HepG2 (cell line): Measurements from ENCODE around the gene CXCL17. TPM values are rescaled to one million over a fixed set of nuclear protein-coding genes. Genes with fewer than 3 reads are reported as not detected.
A peak's percentile ranks its signal among the peaks of the same experiment; 100 is the strongest.

Experiments
- ATAC-seq: fragments of 200-7000 bp; cut with Tn5 transposase; 3 replicates; pipeline ENCODE4 v1.9.1; 2020; ENCODE audit warnings: mild to moderate bottlenecking, moderate library complexity
- BruUV-seq: library from RNA; stranded (reverse); fragments of 400-500 nt; replicated peaks from 2 replicates; lab custom pipeline; 2021; lab: Mats Ljungman, UMichigan
- CTCF ChIA-PET: fragments of 300-600 bp; formaldehyde crosslinking; extraction: SDS; loops from one replicate; lab custom pipeline; 2021; ENCODE audit warnings: low total read pairs, inconsistent platforms, low intra/inter-chr PET ratio; lab: Yijun Ruan, JAX
- POLR2A ChIA-PET: fragments of 350-600 bp; sonication (Branson Sonifier 250); formaldehyde crosslinking; loops from one replicate; lab custom pipeline; 2020; ENCODE audit warnings: antibody characterized with exemption, inconsistent platforms; lab: Yijun Ruan, JAX
- DNase-seq: peaks from one replicate; pipeline ENCODE4 v3.0.0-alpha.2; 2015; ENCODE audit warnings: low spot score
- FAIRE-seq: peaks from 3 replicates; lab custom pipeline; 2011; peaks lifted over from hg19 to GRCh38; lab: Jason Lieb, UNC
- H2AFZ ChIP-seq: one replicate; pipeline ENCODE4 v1.6.1; 2011; ENCODE audit warnings: low read length, inconsistent platforms
- H3K27ac ChIP-seq: fragments of 300-600 bp; 3 replicates; pipeline ENCODE4 v1.8.0; 2011; ENCODE audit warnings: mixed run types, mild to moderate bottlenecking, mixed read lengths, low read length, inconsistent platforms; ENCODE audit not compliant: insufficient read depth; ENCODE audit errors: extremely low read length
- H3K27me3 ChIP-seq, 2 experiments: fragments of 200-600 bp in 1 of 2; 2 replicates in 1 of 2; 3 replicates in 1 of 2; pipeline versions ENCODE4 v1.6.0 to v1.8.0; 2011; ENCODE audit warnings: low read length in 2 of 2, mild to moderate bottlenecking in 2 of 2, moderate library complexity in 2 of 2, inconsistent platforms in 1 of 2; ENCODE audit not compliant: insufficient read depth in 2 of 2, control insufficient read depth in 1 of 2
- H3K36me3 ChIP-seq, 2 experiments: fragments of 200-600 bp in 1 of 2; replicated peaks in 1 of 2; 2 replicates in 1 of 2; 3 replicates in 1 of 2; pipeline versions ENCODE4 v1.5.1 to v1.8.0; 2011; ENCODE audit warnings: low read length in 2 of 2, inconsistent platforms in 1 of 2; ENCODE audit not compliant: insufficient read depth in 2 of 2, control insufficient read depth in 1 of 2
- H3K4me1 ChIP-seq: 2 replicates; pipeline ENCODE4 v1.5.1; 2012; ENCODE audit warnings: low read length, inconsistent platforms; ENCODE audit not compliant: insufficient read depth
- H3K4me2 ChIP-seq: 2 replicates; pipeline ENCODE4 v1.6.0; 2011; ENCODE audit warnings: low read depth, low read length, inconsistent platforms
- H3K4me3 ChIP-seq, 3 experiments: fragments of 200-600 bp in 1 of 3; sonication (generic), shearing (Covaris generic) in 1 of 3; replicated peaks in 1 of 3; 2 replicates each; pipeline ENCODE4 v1.5.1; 2011 to 2016; ENCODE audit warnings: low read length in 3 of 3, inconsistent platforms in 2 of 3, low read depth in 2 of 3, mild to moderate bottlenecking in 2 of 3, control low read depth in 1 of 3, mixed read lengths in 1 of 3; ENCODE audit not compliant: insufficient read depth in 1 of 3
- H3K79me2 ChIP-seq: one replicate; pipeline ENCODE4 v1.6.1; 2011; ENCODE audit warnings: low read length, inconsistent platforms; ENCODE audit not compliant: insufficient read depth
- H3K9ac ChIP-seq: 2 replicates; pipeline ENCODE4 v1.6.0; 2011; ENCODE audit warnings: mild to moderate bottlenecking, low read depth, low read length, inconsistent platforms; ENCODE audit not compliant: insufficient read depth
- H3K9me3 ChIP-seq: 2 replicates; pipeline ENCODE4 v1.5.1; 2012; ENCODE audit warnings: mild to moderate bottlenecking, low read length
- H4K20me1 ChIP-seq: 2 replicates; pipeline ENCODE4 v1.6.0; 2011; ENCODE audit warnings: inconsistent platforms, mild to moderate bottlenecking, low read length, moderate library complexity; ENCODE audit not compliant: insufficient read depth
- BORCS8-MEF2B ChIP-seq: sonication (generic); formaldehyde crosslinking; IDR thresholded peaks from 2 replicates; pipeline ENCODE4 v1.8.0; 2022; ENCODE audit warnings: mild to moderate bottlenecking, missing genetic modification reagents
- KAT2B ChIP-seq: fragments of 150-350 bp; IDR thresholded peaks from 2 replicates; pipeline ENCODE4 v1.6.1; 2014; ENCODE audit warnings: low read depth, low read length, borderline replicate concordance
- KAT7 ChIP-seq: IDR thresholded peaks from 2 replicates; pipeline ENCODE4 v1.6.1; 2018; ENCODE audit warnings: borderline replicate concordance, missing compliant biosample characterization
- KDM5B ChIP-seq: sonication (generic); formaldehyde crosslinking; IDR thresholded peaks from 2 replicates; pipeline ENCODE4 v1.4.0; 2020; ENCODE audit warnings: missing genetic modification reagents, mild to moderate bottlenecking, borderline replicate concordance
- SP1 ChIP-seq, 2 experiments: fragments of 450-650 bp in 1 of 2; sonication (generic) in 1 of 2; formaldehyde crosslinking in 1 of 2; IDR thresholded peaks; 2 replicates each; pipeline versions ENCODE4 v1.4.0 to v1.6.1; 2016 to 2020; ENCODE audit warnings: missing genetic modification reagents in 1 of 2
- ZNF605 ChIP-seq: sonication (generic); formaldehyde crosslinking; IDR thresholded peaks from 2 replicates; pipeline ENCODE4 v1.8.0; 2022; ENCODE audit warnings: mild to moderate bottlenecking, missing genetic modification reagents
- ZNF709 ChIP-seq: sonication (generic); formaldehyde crosslinking; IDR thresholded peaks from 2 replicates; pipeline ENCODE4 v1.5.0; 2020; ENCODE audit warnings: mild to moderate bottlenecking, missing genetic modification reagents
- ZNF777 ChIP-seq: sonication (generic); formaldehyde crosslinking; IDR thresholded peaks from 2 replicates; pipeline ENCODE4 v1.4.0; 2020; ENCODE audit warnings: missing genetic modification reagents
- WGBS: methylation state at CpG from one replicate; pipeline ENCODE4 v1.1.6; 2017; ENCODE audit warnings: low lambda C conversion rate; 5-methylcytosine and 5-hydroxymethylcytosine counted together
- in situ Hi-C: cut with HindIII; loops from 2 replicates; pipeline ENCODE4 v1.10.0; 2017; ENCODE audit warnings: low pct_unique_long_range_greater_than_20kb; ENCODE audit not compliant: extremely low pct_ligation_motif_present
- intact Hi-C: fragments of 100-400 bp; cut with micrococcal nuclease; formaldehyde crosslinking; loops from one replicate; pipeline ENCODE4 v1.10.0; 2022; ENCODE audit not compliant: unreplicated experiment
- polyA plus RNA-seq, 8 experiments: library from polyadenylated mRNA; depleted of rRNA in 3 of 8; stranded (reverse) in 7 of 8; unstranded in 1 of 8; fragments of >200 nt; fragmentation: Illumina TruSeq in 4 of 8; extraction: Trizol in 4 of 8; gene quantifications; 2 replicates each; pipeline versions ENCODE4 v1.2.1 to v1.2.3, GENCODE V29; 2011 to 2016; ENCODE audit warnings: low read depth in 4 of 8, missing spikeins in 1 of 8, mixed read lengths in 1 of 8; ENCODE audit not compliant: insufficient read depth in 1 of 8
- total RNA-seq, 5 experiments: library from RNA; depleted of rRNA; stranded (reverse); fragments of >200 nt; fragmentation: Illumina TruSeq; extraction: Trizol; gene quantifications; 2 replicates each; pipeline ENCODE4 v1.2.3, GENCODE V29; 2016; ENCODE audit warnings: low read depth in 1 of 5
- TF ChIP-seq, protein P1 (sequence below): sonication (generic); formaldehyde crosslinking; IDR thresholded peaks from 2 replicates; pipeline ENCODE4 v1.4.0; 2020; ENCODE audit warnings: missing genetic modification reagents
- TF ChIP-seq, protein P2 (sequence below): sonication (generic); formaldehyde crosslinking; IDR thresholded peaks from 2 replicates; pipeline ENCODE4 v1.8.1; 2022; ENCODE audit warnings: low read depth, mild to moderate bottlenecking, missing genetic modification reagents
- TF ChIP-seq, protein P3 (sequence below): IDR thresholded peaks from 2 replicates; pipeline ENCODE4 v1.6.1; 2018; ENCODE audit warnings: missing genetic modification reagents

Gene CXCL17
- total and polyA plus RNA-seq, 2 of the 13 experiments (the other 11 are each of a cell fraction or from before 2014, with no cell fraction given) = 0.12 TPM; not detected in 1

DNA sequence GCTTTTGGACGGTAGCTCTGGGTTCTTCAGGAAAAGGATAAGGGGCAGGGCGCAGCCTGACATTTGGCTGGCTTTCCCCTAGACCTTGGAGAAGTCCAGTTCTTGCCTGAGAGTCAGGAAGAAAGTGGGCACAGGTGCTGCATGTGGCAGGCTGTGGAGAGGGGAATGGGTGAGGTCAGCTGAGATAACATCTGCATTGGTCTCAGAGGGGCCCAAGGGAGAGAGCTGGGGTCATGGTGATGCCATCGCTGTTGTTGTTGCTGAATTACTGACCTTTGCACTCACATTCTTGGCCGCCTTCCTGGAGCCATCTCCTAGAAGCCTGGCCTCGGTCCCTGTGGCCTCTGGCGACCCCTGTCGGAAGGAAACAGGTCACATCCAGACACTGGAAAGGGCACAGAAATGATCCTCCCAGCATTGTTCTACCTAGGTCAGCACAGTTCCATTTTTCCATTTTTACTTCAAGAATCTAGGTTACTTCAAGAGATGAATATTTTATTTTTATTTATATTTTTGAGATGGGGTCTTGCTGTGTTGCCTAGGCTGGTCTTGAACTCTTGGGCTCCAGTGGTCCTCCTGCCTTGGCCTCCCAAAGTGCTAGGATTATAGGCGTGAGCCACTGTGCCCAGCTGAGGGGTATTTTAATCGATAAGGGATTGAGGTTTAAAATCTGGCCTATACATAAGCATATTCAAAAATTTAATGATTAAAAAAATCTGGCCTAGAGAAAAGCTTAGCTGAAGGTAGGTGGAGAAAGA lies 9.1 kb downstream of the CXCL17 start (continued):
- TF ChIP-seq, protein P1, sequence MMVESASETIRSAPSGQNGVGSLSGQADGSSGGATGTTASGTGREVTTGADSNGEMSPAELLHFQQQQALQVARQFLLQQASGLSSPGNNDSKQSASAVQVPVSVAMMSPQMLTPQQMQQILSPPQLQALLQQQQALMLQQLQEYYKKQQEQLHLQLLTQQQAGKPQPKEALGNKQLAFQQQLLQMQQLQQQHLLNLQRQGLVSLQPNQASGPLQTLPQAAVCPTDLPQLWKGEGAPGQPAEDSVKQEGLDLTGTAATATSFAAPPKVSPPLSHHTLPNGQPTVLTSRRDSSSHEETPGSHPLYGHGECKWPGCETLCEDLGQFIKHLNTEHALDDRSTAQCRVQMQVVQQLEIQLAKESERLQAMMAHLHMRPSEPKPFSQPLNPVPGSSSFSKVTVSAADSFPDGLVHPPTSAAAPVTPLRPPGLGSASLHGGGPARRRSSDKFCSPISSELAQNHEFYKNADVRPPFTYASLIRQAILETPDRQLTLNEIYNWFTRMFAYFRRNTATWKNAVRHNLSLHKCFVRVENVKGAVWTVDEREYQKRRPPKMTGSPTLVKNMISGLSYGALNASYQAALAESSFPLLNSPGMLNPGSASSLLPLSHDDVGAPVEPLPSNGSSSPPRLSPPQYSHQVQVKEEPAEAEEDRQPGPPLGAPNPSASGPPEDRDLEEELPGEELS = peak; percentile 80

DNA sequence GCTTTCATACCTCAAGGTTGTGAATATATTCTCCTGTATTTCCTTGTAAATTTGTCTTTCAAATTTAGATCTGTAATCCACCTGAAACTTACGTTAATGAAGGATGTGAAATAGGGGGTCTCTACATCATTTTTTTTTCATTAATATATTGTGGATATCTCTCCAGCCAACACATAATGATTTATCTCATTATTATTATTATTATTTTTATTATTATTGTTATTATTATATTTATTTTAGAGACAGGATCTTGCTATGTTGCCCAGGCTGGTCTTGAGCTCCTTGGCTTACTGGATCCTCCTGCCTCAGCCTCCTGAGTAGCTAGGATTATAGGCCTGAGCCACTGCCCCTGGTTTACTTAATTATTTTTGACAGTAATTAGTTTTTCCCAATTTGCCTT lies 11.3 kb downstream of the CXCL17 start:
- FAIRE-seq (no peak), DNase-seq (no peak), ATAC-seq (no peak)
- in situ Hi-C loops = no loop called here
- no peaks in the 10 kb centered on the region for H3K36me3 ChIP-seq
- BruUV-seq = no TSS peak
- H2AFZ ChIP-seq = no peak overlapping the region
- POLR2A ChIA-PET = no interaction called here
- no peak overlapping the region for H3K27ac ChIP-seq
- H4K20me1 ChIP-seq = no peaks in the 10 kb centered on the region
- H3K4me3 ChIP-seq = no peak overlapping the region
- no peak overlapping the region for H3K9ac ChIP-seq
- TF ChIP-seq KAT2B = no peak
- TF ChIP-seq KAT7 = no peak
- TF ChIP-seq, protein P2, sequence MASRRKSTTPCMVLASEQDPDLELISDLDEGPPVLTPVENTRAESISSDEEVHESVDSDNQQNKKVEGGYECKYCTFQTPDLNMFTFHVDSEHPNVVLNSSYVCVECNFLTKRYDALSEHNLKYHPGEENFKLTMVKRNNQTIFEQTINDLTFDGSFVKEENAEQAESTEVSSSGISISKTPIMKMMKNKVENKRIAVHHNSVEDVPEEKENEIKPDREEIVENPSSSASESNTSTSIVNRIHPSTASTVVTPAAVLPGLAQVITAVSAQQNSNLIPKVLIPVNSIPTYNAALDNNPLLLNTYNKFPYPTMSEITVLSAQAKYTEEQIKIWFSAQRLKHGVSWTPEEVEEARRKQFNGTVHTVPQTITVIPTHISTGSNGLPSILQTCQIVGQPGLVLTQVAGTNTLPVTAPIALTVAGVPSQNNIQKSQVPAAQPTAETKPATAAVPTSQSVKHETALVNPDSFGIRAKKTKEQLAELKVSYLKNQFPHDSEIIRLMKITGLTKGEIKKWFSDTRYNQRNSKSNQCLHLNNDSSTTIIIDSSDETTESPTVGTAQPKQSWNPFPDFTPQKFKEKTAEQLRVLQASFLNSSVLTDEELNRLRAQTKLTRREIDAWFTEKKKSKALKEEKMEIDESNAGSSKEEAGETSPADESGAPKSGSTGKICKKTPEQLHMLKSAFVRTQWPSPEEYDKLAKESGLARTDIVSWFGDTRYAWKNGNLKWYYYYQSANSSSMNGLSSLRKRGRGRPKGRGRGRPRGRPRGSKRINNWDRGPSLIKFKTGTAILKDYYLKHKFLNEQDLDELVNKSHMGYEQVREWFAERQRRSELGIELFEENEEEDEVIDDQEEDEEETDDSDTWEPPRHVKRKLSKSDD (CRISPR knock-in tag) = no peak
- no peak for TF ChIP-seq ZNF777 (CRISPR knock-in tag)
- TF ChIP-seq KDM5B = no peak
- TF ChIP-seq, protein P3, sequence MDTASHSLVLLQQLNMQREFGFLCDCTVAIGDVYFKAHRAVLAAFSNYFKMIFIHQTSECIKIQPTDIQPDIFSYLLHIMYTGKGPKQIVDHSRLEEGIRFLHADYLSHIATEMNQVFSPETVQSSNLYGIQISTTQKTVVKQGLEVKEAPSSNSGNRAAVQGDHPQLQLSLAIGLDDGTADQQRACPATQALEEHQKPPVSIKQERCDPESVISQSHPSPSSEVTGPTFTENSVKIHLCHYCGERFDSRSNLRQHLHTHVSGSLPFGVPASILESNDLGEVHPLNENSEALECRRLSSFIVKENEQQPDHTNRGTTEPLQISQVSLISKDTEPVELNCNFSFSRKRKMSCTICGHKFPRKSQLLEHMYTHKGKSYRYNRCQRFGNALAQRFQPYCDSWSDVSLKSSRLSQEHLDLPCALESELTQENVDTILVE (CRISPR knock-in tag) = no peak
- no peak for TF ChIP-seq ZNF709
- no peak for TF ChIP-seq ZNF605
- no peak for TF ChIP-seq BORCS8-MEF2B
- TF ChIP-seq SP1 (IDR thresholded peaks at IDR 0.05) = no peak
- TF ChIP-seq SP1 (CRISPR knock-in tag; IDR thresholded peaks at IDR 0.05) = no peak
- H3K27me3 ChIP-seq = peaks cover 0 to 5% of the 10 kb centered on the region in 2 experiments; a peak in 1 of 5 replicates
- H3K79me2 ChIP-seq = no peaks in the 10 kb centered on the region
- 96% methylated on average over 1 of the region's 1 CpG for WGBS
- H3K9me3 ChIP-seq = no peaks in the 10 kb centered on the region
- CTCF ChIA-PET = no interaction called here
- H3K4me1 ChIP-seq = peaks cover 51% of the 10 kb centered on the region
- no peak overlapping the region for H3K4me2 ChIP-seq
- intact Hi-C loops = no loop called here
